Peyer's patch (tissue), 4 donors: ENCODE measurements around the gene ZNF316. TPM values are rescaled to one million over a fixed set of nuclear protein-coding genes. Genes with fewer than 3 reads are reported as not detected.

ENCODE experiments used
- DNase-seq, 3 donors: peaks; one replicate each; pipeline ENCODE4 v3.0.0-alpha.2; 2017 to 2019
- H3K27ac ChIP-seq, 4 donors: fragments of 200-600 bp; sonication (generic); one replicate each; pipeline ENCODE4 v1.5.1; 2016 to 2019
- H3K27me3 ChIP-seq, 2 donors: fragments of 200-600 bp; sonication (generic); one replicate each; pipeline ENCODE4 v1.5.1; 2019
- H3K36me3 ChIP-seq, 3 donors: fragments of 200-600 bp; sonication (generic); one replicate each; pipeline ENCODE4 v1.5.1; 2016 to 2019
- H3K4me1 ChIP-seq, 4 donors: fragments of 200-600 bp; sonication (generic); one replicate each; pipeline ENCODE4 v1.5.1; 2016 to 2019
- H3K4me3 ChIP-seq, 4 donors: fragments of 200-600 bp; sonication (generic); 1 replicate in 3 of 4; 2 replicates in 1 of 4; pipeline ENCODE4 v1.5.1; 2016 to 2019; ENCODE audit warnings: mild to moderate bottlenecking in 1 of 4
- H3K9me3 ChIP-seq, 4 donors: fragments of 200-600 bp; sonication (generic); one replicate each; pipeline ENCODE4 v1.5.1; 2016 to 2019; ENCODE audit warnings: mild to moderate bottlenecking in 1 of 4
- POLR2A ChIP-seq, 2 donors: fragments of 450-650 bp; IDR thresholded peaks; one replicate each; pipeline ENCODE4 v1.5.1; 2017; ENCODE audit warnings: antibody characterized with exemption in 2 of 2, mild to moderate bottlenecking in 2 of 2, moderate library complexity in 2 of 2
- total RNA-seq, 4 donors: library from RNA; depleted of rRNA; stranded (reverse); fragments of >200 nt; gene quantifications; one replicate each; pipeline ENCODE4 v1.1.0, GENCODE V29; 2016
- TF ChIP-seq, protein P1 (sequence below), 6 experiments: fragments of 450-650 bp in 4 of 6; fragments of 200-600 bp in 2 of 6; sonication (generic) in 1 of 6; IDR thresholded peaks; one replicate each; pipeline ENCODE4 v1.5.1; 2017 to 2019; ENCODE audit warnings: antibody characterized with exemption in 6 of 6, mild to moderate bottlenecking in 3 of 6, moderate library complexity in 1 of 6

ZNF316 gene
- total RNA-seq, 4 donors from 2014 or later, result 21.7 to 51.2 (median 39.2) TPM

DNA sequence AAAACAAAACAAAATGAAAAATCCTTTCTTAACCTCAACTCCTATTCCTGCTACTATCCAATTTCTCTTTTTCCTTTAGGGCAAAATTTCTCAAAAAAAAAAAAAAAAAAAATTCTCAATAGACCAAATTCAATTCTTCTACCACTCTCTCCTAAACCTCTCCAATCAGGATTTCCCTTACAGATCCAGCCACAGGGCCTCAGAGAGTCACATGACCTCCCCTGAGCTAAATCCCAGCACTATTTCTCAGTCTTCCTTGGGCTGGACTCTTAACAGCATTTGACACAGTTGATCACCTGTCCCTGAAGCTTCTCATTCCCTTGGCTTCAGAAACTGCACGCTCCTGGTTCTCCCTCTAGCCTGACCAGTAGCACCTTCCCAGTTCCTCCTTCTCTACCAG is 64.7 kb downstream of the ZNF316 start:
- H3K4me1 ChIP-seq, result peaks cover 0 to 9% (median 6%) of the 10 kb centered on the region in 4 donors
- H3K9me3 ChIP-seq, result peaks cover 0 to 35% (median 0%) of the 10 kb centered on the region in 4 donors
- H3K4me3 ChIP-seq, result no peak overlapping the region
- H3K27me3 ChIP-seq, result no peaks in the 10 kb centered on the region
- TF ChIP-seq, protein P1, sequence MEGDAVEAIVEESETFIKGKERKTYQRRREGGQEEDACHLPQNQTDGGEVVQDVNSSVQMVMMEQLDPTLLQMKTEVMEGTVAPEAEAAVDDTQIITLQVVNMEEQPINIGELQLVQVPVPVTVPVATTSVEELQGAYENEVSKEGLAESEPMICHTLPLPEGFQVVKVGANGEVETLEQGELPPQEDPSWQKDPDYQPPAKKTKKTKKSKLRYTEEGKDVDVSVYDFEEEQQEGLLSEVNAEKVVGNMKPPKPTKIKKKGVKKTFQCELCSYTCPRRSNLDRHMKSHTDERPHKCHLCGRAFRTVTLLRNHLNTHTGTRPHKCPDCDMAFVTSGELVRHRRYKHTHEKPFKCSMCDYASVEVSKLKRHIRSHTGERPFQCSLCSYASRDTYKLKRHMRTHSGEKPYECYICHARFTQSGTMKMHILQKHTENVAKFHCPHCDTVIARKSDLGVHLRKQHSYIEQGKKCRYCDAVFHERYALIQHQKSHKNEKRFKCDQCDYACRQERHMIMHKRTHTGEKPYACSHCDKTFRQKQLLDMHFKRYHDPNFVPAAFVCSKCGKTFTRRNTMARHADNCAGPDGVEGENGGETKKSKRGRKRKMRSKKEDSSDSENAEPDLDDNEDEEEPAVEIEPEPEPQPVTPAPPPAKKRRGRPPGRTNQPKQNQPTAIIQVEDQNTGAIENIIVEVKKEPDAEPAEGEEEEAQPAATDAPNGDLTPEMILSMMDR (IDR thresholded peaks at IDR 0.05), result no peak
- TF ChIP-seq POLR2A (IDR thresholded peaks at IDR 0.05), result no peak
- peaks cover 0 to 77% (median 22%) of the 10 kb centered on the region in 3 donors for H3K36me3 ChIP-seq
- DNase-seq, result no peak
- H3K27ac ChIP-seq, result no peak overlapping the region

Other genes starting within 250 kb of the ZNF316 start
- 10 to 100 TPM in 3 of 4 donors, 1 to 10 TPM in 1; 9.1 to 36.3 (median 24.3) TPM for gene DAGLB, start 189.4 kb upstream of the ZNF316 start, total RNA-seq
- gene KDELR2, start 153.2 kb upstream of the ZNF316 start, total RNA-seq, result 100 to 1,000 TPM in 2 of 4 donors, 10 to 100 TPM in 2; 47.9 to 156 (median 115) TPM
- under 1 TPM in 3 of 4 donors, not detected in 1; 0.40 to 0.95 (median 0.88) TPM for gene GRID2IP, start 85.9 kb upstream of the ZNF316 start, total RNA-seq
- 10 to 100 TPM; 29.6 to 52.0 (median 44.8) TPM for gene ZDHHC4, start 59.9 kb upstream of the ZNF316 start, total RNA-seq
- 10 to 100 TPM; 34.0 to 95.7 (median 53.0) TPM for gene INTS15, start 47.3 kb upstream of the ZNF316 start, total RNA-seq
- 1 to 10 TPM; 1.1 to 8.3 (median 2.5) TPM for gene ZNF853, start 21.7 kb upstream of the ZNF316 start, total RNA-seq
- 10 to 100 TPM; 20.5 to 32.2 (median 24.9) TPM for gene ZNF12, start 69.6 kb downstream of the ZNF316 start, total RNA-seq
- gene RSPH10B2, start 116.8 kb downstream of the ZNF316 start, total RNA-seq, result not detected
- 100 to 1,000 TPM in 3 of 4 donors, 10 to 100 TPM in 1; 73.7 to 253 (median 131) TPM for gene CCZ1B, start 189.0 kb downstream of the ZNF316 start, total RNA-seq